HEK293T (cell line): Measurements from ENCODE around the gene RNF113B.

Source experiments
- CTCF ChIA-PET: fragments of 350-600 bp; formaldehyde crosslinking; extraction: SDS; loops from one replicate; lab custom pipeline; 2021; ENCODE audit warnings: antibody characterized with exemption, inconsistent platforms; lab: Yijun Ruan, JAX
- POLR2A ChIA-PET: fragments of 350-600 bp; formaldehyde crosslinking; extraction: SDS; loops from one replicate; lab custom pipeline; 2020; ENCODE audit warnings: antibody characterized with exemption, inconsistent platforms; lab: Yijun Ruan, JAX
- DNase-seq: peaks from one replicate; pipeline ENCODE4 v3.0.0; 2012; ENCODE audit warnings: mixed read lengths; ENCODE audit errors: extremely low spot score
- ARNT ChIP-seq: fragments of 450-650 bp; IDR thresholded peaks from 2 replicates; pipeline ENCODE4 v1.6.1; 2017; ENCODE audit warnings: mild to moderate bottlenecking
- BHLHE40 ChIP-seq: fragments of 450-650 bp; IDR thresholded peaks from 2 replicates; pipeline ENCODE4 v1.6.1; 2016; ENCODE audit warnings: mild to moderate bottlenecking, moderate library complexity, borderline replicate concordance
- CTBP1 ChIP-seq: fragments of 450-650 bp; IDR thresholded peaks from 2 replicates; pipeline ENCODE4 v1.6.1; 2016; ENCODE audit warnings: borderline replicate concordance
- ELF4 ChIP-seq: fragments of 450-650 bp; IDR thresholded peaks from 2 replicates; pipeline ENCODE4 v1.6.1; 2017; ENCODE audit warnings: antibody characterized with exemption
- FOXA1 ChIP-seq: fragments of 450-650 bp; IDR thresholded peaks from 2 replicates; pipeline ENCODE4 v1.6.1; 2016; ENCODE audit warnings: mild to moderate bottlenecking
- FOXK2 ChIP-seq: fragments of 450-650 bp; IDR thresholded peaks from 2 replicates; pipeline ENCODE4 v1.6.1; 2016; ENCODE audit warnings: mild to moderate bottlenecking
- FOXM1 ChIP-seq: fragments of 450-650 bp; IDR thresholded peaks from 2 replicates; pipeline ENCODE4 v1.6.1; 2017; ENCODE audit warnings: mild to moderate bottlenecking, borderline replicate concordance
- HDGF ChIP-seq: fragments of 450-650 bp; IDR thresholded peaks from 2 replicates; pipeline ENCODE4 v1.6.1; 2017; ENCODE audit warnings: antibody characterized with exemption, borderline replicate concordance
- L3MBTL2 ChIP-seq: fragments of 450-650 bp; conservative IDR thresholded peaks from 2 replicates; pipeline ENCODE4 v1.6.1; 2016; ENCODE audit warnings: mild to moderate bottlenecking
- LEF1 ChIP-seq: fragments of 450-650 bp; IDR thresholded peaks from 2 replicates; pipeline ENCODE4 v1.6.1; 2017; ENCODE audit warnings: mild to moderate bottlenecking, borderline replicate concordance
- NFRKB ChIP-seq: fragments of 450-650 bp; IDR thresholded peaks from 2 replicates; pipeline ENCODE4 v1.6.1; 2016; ENCODE audit warnings: mild to moderate bottlenecking, moderate library complexity
- PKNOX1 ChIP-seq: fragments of 450-650 bp; IDR thresholded peaks from 2 replicates; pipeline ENCODE4 v1.6.1; 2016
- SP1 ChIP-seq: fragments of 450-650 bp; IDR thresholded peaks from 2 replicates; pipeline ENCODE4 v1.6.1; 2017
- SUZ12 ChIP-seq: fragments of 450-650 bp; IDR thresholded peaks from 2 replicates; pipeline ENCODE4 v1.6.1; 2016; ENCODE audit warnings: mild to moderate bottlenecking
- TARDBP ChIP-seq: fragments of 450-650 bp; IDR thresholded peaks from 2 replicates; pipeline ENCODE4 v1.6.1; 2016
- ZNF384 ChIP-seq: fragments of 450-650 bp; IDR thresholded peaks from 2 replicates; pipeline ENCODE4 v1.6.1; 2016

The RNF113B gene

GRCh38 chr13:98222081-98222554 is 45.0 kb upstream of the RNF113B start:
- no peak for DNase-seq
- ChIA-PET POLR2A (no interaction called here), CTCF (interaction anchor here (0.7 kb wide), 1 partner anchor 18 kb away, joined by 3 read pairs; no protein-coding TSS in a partner anchor)
- TF ChIP-seq FOXM1 (no peak), SP1 (no peak), TARDBP (no peak), HDGF (no peak), SUZ12 (no peak), FOXA1 (no peak), PKNOX1 (no peak)

- TF ChIP-seq FOXM1: no peak
- no peak for TF ChIP-seq TARDBP
- TF ChIP-seq BHLHE40: no peak
- no peak for TF ChIP-seq LEF1
- TF ChIP-seq FOXK2: no peak
- no peak for TF ChIP-seq ZNF384
- TF ChIP-seq FOXA1: no peak
- TF ChIP-seq L3MBTL2: no peak
- TF ChIP-seq NFRKB: no peak
- no peak for TF ChIP-seq PKNOX1
- TF ChIP-seq SP1: no peak
- TF ChIP-seq HDGF: no peak
- POLR2A ChIA-PET: no interaction called here
- no peak for DNase-seq
- CTCF ChIA-PET: interaction anchor here (0.6 kb wide), 1 partner anchor 1553 kb away, joined by 6 read pairs; no protein-coding TSS in a partner anchor
Measured at GRCh38 chr13:98221234-98221633, 44.2 kb upstream of the RNF113B start.

GRCh38 chr13:98220271-98220791 is 43.3 kb upstream of the RNF113B start:
- DNase-seq: no peak
- CTCF ChIA-PET: no interaction called here
- TF ChIP-seq SUZ12: no peak
- POLR2A ChIA-PET: no interaction called here

- no peak for DNase-seq
- POLR2A ChIA-PET: no interaction called here
- TF ChIP-seq FOXA1 (no peak), ELF4 (no peak), NFRKB (no peak), SP1 (no peak), ZNF384 (no peak), TARDBP (no peak), BHLHE40 (no peak), FOXM1 (no peak), CTBP1 (no peak), LEF1 (no peak)
- CTCF ChIA-PET: no interaction called here
Measured at GRCh38 chr13:98219685-98220084, 42.6 kb upstream of the RNF113B start.

GRCh38 chr13:98217597-98217996 is 40.5 kb upstream of the RNF113B start:
- CTCF ChIA-PET: no interaction called here

GRCh38 chr13:98216711-98217285 is 39.7 kb upstream of the RNF113B start:
- ChIA-PET POLR2A (no interaction called here), CTCF (no interaction called here)
- DNase-seq: no peak

More at GRCh38 chr13:98217597-98217996, 40.5 kb upstream of the RNF113B start:
- no peak for DNase-seq
- TF ChIP-seq SP1 (no peak), ARNT (no peak), BHLHE40 (no peak), FOXK2 (no peak), SUZ12 (no peak), ELF4 (no peak), PKNOX1 (no peak), L3MBTL2 (no peak), NFRKB (no peak), FOXM1 (no peak), HDGF (no peak), CTBP1 (no peak), ZNF384 (no peak), FOXA1 (no peak), TARDBP (no peak), LEF1 (no peak)
- POLR2A ChIA-PET: interaction anchor here (0.6 kb wide), 1 partner anchor 247 kb away, joined by 3 read pairs; no protein-coding TSS in a partner anchor

More at GRCh38 chr13:98216711-98217285, 39.7 kb upstream of the RNF113B start:
- TF ChIP-seq ARNT (no peak), FOXM1 (no peak), L3MBTL2 (no peak), NFRKB (no peak), FOXK2 (no peak), BHLHE40 (no peak), TARDBP (no peak), HDGF (no peak), SUZ12 (no peak), PKNOX1 (no peak), SP1 (no peak), CTBP1 (no peak), FOXA1 (no peak)
